Measurements from ENCODE around the gene TRIM24.

DNA sequence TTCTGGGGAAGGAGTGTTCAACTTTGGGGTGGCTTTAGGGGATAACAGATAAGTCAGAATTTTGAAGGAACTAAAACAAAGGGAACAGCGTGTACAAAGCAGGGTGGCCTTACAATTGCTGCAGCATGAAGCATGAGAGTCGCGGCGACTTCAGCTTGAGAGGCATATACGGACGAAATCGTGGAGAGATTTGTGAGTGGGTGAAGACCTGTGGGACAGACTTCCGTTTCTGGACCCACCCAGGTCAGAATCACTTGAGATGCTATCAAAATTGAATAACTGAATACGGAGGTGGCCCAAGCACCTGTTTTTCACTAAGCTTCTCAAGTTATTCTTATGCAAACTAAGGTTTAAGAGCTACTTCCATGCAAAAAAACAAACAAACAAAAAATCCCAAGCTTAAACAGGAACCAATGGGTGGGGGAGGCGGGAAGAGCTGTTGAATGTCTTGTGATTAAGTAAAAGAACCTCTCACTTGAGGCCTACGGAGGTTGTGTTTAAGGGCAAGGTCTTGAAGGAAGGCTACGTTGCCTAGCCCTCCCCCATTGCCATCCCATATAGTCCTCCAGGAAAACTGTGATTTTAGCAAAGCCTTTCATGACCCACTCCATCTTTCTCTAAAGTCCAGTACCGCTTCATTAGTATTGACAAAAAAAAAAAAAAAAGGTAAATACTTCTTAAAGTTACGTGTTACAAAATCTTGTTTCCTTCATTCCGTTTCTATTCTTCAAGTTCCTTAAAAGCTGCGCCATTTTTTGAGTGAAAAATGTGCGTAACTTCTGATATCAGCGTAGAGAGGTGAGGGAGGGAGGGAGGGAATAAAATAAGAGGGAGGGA, 1.3 kb upstream of the TRIM24 start:
- TF ChIP-seq, protein P1, sequence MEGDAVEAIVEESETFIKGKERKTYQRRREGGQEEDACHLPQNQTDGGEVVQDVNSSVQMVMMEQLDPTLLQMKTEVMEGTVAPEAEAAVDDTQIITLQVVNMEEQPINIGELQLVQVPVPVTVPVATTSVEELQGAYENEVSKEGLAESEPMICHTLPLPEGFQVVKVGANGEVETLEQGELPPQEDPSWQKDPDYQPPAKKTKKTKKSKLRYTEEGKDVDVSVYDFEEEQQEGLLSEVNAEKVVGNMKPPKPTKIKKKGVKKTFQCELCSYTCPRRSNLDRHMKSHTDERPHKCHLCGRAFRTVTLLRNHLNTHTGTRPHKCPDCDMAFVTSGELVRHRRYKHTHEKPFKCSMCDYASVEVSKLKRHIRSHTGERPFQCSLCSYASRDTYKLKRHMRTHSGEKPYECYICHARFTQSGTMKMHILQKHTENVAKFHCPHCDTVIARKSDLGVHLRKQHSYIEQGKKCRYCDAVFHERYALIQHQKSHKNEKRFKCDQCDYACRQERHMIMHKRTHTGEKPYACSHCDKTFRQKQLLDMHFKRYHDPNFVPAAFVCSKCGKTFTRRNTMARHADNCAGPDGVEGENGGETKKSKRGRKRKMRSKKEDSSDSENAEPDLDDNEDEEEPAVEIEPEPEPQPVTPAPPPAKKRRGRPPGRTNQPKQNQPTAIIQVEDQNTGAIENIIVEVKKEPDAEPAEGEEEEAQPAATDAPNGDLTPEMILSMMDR (IDR thresholded peaks at IDR 0.05), result no peak
- TF ChIP-seq POLR2A (IDR thresholded peaks at IDR 0.05), result no peak

Measured in testis (tissue), 2 donors.